ENCODE measurements around the gene TKFC.

TKFC gene

DNA sequence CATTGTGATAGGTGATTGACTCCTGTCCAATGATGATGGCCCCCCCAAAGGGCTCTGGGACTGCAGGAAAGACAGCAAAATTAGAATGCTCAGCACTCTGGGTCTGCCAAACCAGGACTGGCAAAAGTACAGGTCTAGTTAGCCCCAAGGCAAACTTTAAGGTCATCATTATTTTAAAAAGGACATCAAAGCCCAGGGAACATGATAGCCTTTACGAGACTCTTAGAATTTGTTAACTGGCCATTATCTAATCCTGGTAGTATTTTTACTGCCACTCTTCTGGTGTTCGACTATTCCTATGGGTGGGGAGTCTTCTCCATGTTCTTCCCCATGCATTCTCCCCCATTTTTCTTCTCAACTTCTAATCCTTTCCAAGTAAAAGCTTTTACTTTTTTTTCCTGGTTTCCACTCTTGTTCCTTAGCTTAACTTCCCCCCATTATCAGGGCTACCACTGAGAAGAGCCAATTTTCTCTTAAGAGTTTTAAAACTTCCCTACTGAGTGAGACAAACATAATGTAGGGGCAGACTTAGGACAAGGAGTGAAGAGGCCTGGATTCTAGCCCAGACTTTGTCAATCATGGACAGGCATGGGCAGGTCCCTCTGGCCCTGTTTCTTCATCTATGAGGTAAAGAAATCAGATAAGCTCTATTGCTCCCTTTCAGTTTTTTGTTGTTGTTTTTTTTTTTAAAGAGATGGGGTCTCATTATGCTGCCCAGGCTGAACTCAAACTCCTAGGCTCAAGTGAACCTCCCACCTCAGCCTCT lies 7.2 kb upstream of the TKFC start:
- no peak for DNase-seq

DNA sequence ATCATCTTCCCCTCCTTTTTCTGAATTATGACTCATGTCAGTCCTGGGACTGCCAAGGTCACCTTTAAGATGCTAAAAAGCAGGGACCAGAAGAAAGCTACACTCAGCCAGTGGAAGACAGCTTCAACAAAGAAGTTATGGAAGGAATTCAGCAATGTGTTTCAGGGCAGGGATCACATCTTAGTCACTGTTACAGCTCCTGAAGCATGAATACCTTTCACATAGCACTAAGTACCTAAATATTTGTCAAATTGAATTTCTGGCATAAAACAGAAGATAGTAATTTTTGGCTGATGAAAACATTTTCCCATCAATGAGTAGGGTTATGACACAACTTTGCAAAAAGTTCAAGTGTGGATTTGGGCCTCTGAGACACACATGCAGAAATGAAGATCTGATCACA lies 5.4 kb upstream of the TKFC start:
- no peak for DNase-seq

DNA sequence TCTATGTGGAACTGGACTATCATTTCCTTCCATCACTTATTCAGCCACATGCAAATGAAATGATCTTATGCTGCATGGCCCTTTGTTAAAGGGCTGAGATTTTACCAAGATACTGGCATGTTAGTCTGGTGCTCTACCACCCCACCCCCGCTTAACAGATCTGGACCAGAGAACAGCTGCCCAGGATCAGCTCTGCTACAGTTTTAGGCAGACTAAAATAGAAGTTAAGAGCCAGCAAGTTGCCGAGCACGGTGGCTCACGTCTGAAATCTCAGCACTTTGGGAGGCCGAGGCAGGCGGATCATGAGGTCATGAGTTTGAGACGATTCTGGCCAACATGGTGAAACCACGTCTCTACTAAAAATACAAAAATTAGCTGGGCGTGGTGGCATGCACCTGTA lies 4.7 kb upstream of the TKFC start:
- DNase-seq: no peak

DNA sequence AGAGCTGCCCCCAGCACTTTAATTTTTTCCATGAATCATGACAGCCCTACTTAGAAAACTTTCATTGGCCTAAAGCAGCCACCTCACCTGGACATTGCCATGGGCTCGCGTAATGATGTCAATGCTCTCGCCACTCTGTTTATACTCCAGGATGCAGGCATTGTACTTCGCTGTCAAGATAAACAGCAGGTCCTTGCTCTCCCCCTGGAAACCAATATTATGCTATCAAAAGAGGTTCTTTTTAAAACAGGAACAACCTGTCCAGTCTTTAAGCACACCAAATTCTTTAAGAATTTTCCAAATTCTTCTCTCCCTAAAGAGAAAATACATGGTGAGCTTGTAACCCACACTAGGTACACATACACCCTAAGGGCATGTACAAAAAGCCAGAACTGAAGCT lies 3.2 kb upstream of the TKFC start:
- no peak for DNase-seq

DNA sequence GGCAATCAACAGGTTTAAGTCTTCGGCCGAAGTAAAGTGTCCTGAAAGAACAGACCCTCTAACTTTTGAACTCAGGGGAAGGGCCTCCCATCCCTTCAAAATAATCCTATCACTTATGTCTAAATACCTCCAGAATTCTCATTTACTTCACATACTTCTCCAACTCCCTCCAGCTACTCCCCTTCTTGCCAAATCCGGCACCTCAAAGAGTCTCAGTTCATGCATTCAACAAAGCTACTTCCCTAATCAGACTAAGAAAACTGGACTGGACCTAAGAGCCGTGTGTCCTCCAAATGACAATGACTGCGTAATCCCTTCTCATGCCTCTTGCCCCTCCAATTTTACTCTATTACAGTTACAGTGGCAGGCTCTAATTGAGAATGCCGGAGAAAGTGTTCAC lies 1.4 kb upstream of the TKFC start:
- DNase-seq: no peak

DNA sequence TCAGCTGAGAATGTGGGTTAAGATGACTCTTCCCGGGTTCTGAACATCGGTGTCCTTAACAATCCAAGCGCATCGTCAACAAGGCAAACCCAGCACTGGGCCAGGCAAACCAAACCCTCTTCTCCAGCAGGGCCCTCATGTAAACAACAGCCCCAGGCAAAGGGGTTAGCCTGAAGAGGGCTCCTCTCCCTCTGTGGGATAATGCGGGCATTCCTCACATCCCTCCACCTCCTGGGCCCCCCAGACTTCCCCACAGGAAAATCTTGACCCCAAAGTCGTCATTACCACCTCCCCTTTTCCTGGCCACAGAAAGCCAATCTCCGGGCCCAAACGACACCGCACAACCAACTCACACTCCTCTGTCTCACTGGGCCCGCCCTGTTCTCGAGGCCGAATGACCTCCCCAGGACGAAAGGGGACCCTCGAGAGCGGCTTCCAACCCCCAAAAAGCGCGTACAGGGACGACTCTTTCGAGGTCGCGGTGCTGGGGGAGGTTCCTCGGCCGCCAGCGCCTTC lies 689 bp upstream of the TKFC start:
- DNase-seq: peak; percentile 15

DNA sequence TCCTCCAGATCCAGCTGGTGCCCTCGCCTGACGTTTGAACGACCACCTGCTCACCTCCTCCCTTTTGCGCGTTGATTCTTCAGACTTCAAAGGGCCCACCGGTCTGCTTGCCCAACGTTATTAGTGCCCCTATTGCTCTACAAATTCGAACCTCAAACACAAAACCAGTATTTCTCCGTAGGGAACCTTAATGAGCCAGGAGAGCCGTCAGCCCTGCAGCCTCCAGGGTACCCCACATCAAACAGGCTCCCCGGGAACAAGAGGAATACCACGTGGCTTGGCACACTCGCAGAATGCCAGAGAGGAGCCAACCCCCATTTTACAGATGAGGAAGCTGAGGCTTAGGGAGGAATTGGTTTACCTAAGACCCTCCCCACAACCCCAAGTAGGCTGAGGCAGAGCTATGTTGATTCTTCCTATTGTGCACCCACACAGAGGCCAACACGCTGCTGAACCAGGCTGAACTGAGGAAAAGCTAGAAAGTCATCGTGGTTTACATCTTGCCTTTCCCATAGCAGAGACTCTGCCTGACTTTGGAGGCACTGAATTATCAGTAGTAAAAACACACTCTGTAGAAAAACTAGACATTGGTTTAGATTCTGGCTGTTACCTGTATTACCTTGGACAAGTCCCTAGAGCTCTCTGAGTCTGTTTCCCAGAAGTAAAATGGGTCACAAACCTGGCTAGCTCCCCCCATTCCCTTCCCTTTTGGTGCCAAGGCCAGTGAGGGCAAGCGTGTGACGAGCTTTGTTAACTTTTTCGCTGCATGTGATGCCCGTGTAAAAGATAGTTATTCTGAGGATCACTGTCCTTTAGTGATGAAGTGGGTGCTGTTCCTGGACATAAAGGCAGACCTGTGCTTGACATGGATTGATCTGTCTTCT lies 764 bp downstream of the TKFC start:
- no peak for DNase-seq

DNA sequence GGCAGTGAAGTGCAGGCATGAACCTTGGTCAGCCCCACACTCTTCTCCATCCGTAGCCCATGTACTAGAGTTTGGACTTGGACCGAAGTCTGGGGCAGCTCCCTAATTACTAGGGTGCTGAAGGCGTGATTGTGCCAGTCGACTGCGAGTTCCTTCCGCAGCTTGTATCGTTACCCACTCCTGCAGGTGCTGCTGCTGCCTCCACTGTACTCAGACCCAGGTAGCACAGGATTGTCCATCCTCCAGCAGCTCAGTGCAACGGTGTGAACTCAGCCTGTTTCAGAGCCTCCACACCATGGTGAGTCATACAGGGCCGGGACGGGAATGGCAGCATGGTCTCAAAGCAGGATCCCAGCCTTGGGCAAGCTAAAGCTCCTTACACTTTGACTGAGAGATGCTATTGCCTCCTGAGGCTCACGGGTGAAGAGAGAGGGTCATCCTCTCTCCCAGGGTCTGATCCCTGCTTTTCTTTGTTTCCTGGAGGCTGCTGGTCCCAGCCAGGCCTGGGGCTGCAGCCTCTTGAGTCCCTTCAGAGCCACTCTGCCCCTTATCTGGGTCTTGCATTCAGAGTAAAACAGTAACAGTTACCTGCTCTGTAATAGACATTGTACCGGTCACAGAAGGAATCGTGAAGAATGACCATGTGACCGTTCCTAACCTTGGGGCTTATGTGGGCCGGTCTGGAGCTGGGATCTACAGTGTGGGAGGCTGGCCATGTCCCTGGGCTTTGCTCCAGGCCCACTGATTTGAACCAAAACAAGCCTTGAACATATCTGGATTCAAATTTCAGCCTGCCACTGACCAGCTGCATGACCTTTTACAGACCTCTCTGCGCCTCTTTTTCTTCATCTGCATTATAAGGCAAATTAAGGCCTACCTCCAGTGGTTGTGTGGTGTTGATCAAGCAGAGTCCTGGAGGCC lies 1.7 kb downstream of the TKFC start:
- DNase-seq: no peak

DNA sequence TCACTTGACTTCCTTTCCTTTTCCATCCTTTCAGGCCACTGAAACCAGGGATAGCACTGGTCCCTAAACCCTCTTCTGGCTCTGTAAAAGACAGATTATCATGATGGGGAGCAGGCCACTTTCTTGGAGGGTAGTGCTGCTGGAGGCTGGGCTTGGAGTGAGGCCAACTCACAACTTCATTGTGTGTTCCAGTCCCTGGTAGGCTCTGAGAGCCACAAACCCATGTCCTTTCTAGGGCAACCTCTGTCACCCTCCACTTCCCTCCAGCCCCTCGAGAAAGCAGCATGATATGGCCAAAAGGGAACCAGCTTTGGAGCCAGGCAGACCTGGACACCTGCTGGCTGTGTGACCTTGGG lies 2.3 kb downstream of the TKFC start:
- no peak for DNase-seq

DNA sequence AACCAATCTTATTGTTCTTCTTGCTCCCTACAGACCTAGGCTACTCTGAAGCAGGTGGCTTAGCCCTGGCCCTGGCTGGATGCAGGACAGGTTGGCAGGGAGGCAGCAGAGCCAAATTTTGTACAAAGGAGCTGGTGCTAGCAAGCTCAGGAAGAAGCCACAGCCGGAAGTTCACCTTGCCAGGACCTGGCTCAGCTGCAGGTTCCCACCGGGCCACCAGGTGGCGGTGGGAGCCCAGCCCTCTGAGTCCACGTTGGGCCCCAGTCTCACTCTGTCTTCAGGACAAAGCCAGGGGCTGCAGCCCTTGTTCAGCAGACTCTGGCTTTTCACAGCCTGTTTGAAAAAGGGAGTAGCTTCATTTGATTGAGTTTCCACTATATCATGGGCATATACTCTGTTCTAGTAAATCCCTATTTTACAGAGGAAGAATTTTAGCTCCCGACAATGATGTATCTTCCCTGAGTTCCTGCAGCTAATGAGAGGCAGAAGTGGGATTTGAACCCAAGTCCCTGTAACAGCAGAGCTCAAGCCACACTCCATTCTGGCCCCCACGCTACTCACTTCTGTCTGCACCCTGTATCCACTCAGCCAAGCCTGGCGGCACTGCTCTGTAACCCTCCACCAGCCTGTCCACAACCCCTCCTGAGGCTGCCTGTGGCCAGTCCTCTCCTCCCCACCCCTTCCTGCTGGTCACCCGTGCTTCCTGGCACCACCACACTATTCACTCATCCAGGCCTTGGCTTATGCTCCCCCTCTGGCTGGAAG lies 3.3 kb downstream of the TKFC start:
- DNase-seq: peak; percentile 50

DNA sequence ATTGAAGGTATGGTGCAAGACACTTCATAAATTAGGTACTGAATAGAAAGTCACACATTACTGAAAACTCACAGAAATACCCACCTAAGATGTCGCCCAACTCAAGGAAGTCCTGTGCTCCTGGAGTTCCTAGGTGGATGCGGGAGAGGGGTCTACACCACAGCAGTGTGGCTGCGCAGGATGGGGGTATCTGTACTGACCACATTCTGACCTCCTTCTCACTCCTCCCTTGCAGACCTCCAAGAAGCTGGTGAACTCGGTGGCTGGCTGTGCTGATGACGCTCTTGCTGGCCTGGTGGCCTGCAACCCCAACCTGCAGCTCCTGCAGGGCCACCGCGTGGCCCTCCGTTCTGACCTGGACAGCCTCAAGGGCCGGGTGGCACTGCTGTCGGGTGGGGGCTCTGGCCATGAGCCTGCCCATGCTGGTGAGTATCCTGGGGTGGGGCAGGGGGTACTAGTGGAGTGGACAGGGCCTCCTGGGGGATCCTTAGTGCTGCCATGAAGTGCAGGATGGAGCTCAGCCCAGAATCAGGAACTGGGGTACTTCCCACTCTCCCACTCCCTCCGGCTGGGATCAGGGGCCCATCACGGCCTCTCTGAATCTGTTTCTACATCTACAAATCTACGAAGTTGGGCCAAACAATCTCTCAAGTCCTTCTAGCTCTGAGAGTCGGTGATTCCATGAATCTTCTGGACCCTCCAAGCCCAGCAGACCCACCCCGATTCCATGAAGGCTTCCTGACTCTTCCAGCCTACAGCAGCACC lies 4.9 kb downstream of the TKFC start:
- no peak for DNase-seq

DNA sequence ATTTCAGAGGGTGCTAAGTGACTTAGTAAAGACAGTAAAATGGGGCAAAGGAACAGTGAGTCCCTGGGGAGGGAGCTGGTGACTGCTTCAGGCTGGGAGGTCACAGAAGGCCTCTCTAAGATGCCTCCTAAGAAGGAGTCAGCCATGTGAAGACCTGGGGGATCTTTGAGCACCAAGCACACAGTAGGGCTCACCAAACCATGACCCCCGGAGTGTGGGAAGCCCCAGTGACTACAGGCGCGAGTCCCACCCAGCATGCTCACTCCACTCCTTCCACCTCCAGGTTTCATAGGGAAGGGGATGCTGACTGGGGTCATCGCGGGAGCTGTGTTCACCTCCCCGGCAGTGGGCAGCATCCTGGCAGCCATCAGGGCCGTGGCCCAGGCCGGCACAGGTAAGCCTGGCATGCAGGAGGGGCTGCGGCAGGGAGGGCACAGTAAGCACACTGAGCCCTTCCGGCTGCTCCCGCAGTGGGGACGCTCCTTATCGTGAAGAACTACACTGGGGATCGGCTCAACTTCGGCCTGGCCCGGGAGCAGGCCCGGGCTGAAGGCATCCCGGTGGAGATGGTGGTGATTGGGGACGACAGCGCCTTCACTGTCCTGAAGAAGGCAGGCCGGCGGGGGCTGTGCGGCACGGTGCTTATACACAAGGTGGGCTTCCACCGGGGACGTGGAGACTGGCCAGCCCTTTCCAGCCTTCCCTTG lies 5.9 kb downstream of the TKFC start:
- no peak for DNase-seq

DNA sequence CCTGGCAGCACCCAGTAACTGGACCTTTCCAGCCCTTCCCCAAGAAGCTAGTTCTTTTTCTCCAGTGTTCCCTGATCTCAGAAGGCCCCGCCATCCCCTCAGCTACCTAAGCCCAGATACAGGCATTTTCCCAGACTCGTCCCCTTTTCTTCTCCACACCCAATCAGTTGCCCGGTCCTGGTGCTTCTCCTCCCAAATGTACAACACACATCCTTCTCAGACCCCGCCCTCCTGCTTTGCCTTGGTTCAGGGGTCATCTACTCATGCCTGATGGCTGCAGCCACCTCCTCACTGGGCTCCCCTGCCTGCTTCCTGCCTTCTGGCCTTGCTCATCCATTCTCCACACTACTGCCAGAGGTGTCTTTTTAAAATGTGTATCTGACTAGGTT lies 6.5 kb downstream of the TKFC start:
- no peak for DNase-seq

DNA sequence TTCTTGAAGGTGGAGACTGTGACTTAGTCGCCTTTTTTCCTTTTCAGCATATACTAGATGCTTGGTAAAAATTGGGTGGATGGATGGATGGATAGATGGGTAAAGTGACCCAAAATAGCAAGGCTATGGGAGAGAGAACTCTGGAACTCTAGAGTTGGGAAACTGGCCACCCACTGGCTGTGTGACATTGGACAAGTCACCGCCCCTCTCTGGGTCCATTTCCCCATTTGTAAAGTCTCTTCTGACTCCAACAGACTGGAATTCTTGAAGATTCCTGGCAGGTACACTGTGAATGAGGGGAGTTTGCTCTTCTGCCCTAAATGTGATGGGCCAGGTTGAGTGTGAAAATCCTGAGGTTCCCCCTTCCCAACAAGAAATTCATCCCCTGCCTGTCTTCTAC lies 8.0 kb downstream of the TKFC start:
- no peak for DNase-seq

DNA sequence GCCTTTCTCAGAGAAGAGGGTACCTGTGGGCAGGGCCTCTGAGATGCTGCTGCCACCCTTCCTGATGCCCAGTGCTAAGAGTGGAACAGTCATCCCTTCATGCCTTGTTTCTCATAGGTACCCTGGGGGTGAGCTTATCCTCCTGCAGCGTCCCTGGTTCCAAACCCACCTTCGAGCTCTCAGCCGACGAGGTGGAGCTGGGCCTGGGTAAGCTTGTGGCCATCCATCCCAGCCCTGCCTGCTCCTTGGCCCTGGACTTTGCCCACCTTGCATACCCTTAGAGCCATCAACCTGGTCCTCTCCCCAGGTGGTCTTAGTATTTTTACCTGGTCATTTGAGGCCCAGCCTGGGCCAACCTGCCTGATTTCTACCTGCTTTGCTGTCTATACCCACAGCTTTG lies 8.7 kb downstream of the TKFC start:
- DNase-seq: no peak

DNA sequence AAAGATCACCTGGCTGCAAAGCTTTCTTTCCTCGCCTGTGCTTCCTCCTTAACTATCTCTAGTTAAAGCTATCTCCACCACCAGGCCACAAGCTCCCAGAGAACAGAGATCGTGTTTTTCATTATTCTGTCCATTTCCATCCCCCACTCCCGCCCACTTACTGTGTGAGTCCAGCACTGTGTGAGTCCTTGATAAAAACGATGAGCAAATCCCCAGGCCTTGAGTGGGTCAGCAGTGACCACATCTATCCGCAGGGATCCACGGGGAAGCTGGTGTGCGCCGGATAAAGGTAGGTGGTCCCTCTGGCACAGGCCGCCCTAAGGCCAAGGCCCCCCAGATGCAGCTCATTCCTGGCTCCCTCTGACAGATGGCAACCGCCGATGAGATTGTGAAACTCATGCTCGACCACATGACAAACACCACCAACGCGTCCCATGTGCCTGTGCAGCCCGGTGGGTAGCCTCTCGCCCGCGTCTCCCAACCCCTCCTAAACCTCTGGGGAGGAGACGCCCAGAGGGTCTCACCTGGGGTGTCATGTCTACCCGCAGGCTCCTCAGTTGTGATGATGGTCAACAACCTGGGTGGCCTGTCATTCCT lies 9.3 kb downstream of the TKFC start:
- no peak for DNase-seq

DNA sequence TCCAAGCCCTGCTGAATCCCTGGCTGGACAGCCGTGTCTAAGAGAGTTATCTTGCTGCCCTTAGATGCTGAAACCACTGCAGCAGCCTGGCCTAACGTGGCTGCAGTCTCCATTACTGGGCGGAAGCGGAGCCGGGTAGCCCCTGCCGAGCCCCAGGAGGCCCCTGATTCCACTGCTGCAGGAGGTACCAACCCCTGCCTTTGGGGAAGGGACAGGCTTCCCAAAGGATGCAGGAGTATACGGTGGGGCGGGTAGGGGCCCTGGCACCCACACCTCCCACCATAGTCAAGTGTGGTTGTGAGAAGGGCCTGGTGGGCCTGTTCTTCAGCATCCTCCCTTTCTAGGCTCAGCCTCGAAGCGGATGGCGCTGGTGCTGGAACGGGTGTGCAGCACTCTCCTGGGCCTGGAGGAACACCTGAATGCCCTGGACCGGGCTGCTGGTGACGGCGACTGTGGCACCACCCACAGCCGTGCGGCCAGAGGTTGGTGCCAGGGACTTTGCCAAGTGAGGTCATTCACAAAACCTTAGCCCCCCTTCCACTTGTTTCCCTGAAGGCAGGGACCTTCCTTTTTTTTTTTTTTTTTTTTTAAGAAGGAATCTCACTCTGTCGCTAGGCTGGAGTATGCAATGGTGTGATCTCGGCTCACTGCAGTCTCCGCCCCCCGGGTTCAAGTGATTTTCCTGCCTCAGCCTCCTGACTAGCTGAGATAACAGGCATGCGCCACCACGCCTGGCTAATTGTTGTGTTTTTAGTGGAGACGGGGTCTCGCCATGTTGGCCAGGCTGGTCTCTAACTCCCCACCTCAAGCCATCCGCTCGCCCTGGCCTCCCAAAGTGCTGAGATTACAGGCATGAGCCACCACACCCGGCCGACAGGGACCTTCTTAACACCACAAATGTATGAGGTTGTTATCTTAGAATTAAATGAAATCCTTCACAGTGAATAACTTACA lies 11.0 kb downstream of the TKFC start:
- no peak for DNase-seq

DNA sequence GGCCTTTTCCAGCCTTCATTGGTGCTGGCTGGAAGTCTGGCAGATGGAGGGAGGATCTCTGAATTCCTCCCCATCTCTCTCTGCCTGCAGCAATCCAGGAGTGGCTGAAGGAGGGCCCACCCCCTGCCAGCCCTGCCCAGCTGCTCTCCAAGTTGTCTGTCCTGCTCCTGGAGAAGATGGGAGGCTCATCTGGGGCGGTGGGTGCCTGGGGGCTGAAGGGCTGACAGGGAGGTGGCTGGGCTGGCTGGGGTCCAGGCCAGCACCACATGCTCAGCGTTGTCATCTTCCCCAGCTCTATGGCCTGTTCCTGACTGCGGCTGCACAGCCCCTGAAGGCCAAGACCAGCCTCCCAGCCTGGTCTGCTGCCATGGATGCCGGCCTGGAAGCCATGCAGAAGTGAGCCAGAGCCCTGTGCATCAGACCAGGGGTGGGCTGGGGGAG lies 12.2 kb downstream of the TKFC start:
- no peak for DNase-seq
